ENCODE measurements around the gene CALHM5. TPM values are rescaled to one million over a fixed set of nuclear protein-coding genes. Genes with fewer than 3 reads are reported as not detected.

Gene CALHM5
- total RNA-seq, 1 experiment from 2014 or later, result not detected

DNA sequence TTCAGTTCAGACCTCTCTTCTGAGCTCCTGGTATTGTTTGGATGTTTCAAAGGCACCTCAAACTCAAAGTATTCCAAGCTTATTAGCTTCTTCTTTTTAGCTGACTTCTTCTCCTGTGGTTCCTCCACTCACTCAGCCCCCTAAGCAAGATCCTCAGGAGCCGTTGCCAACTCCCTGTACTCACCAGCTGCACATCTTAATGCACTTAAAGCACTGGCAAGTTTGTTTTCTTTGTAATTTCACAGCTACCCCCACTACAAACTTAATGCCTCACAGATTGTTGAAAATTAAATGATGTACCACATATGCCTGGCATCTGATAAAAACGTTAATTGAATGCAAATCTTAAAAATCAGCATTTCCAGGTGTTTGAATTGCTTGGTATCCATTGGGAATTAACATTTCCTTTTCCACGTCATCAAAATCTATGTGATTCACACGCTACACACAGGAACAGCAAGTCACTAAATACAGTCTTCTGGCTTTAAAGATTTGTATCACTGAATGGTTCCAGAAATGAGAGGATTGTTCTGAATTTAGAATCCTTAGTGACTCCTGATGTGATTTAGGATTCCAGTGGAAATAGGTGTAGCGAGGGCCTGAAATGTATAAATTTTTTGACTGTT is 25.8 kb upstream of the CALHM5 start:
- BruUV-seq (replicated peaks), result no TSS peak

DNA sequence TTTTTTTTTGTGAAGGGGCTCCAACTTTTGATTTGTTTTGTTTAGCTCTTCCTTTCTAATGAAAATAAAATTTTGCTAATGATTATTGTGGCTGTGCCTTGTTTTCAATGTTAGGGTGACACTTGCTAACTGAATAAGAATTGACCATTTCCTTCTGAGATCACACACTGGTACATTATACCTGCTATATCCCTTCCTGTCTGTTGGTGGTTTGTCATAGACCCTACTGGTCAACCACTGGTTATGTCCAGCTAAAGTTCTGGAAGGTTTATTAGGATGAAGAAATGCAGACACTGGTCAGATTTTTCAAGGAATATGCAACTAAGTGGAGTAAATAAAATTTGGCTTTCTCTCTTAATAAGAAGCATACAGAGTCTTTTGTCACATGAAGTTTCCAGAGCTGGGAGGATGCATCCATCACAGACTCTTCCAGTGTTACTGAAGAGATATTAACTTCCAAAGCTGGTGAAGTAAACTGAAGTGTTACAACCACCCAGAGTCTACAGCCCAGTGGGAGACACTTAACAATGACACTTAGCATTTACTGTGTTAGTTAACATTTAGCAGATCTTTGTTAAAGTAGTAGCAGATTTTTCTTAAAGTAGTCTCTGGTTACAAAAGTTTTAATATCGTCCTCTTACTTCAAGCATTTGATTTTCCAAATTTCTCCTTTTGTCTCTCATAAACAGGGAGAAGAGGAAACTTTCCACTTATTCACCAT is 19.7 kb upstream of the CALHM5 start:
- Histone ChIP-seq H3K27ac (ENCODE audit: low read length) (no peak overlapping the region), H3K36me3 (ENCODE audit: control insufficient read depth, insufficient read depth, low read length) (no peaks in the 10 kb centered on the region), H3K9me3 (ENCODE audit: control insufficient read depth, insufficient read depth, low read depth, low read length) (no peaks in the 10 kb centered on the region), H3K4me3 (ENCODE audit: low read depth in 2 of 2, low read length in 2 of 2) (no peak overlapping the region), H3K4me1 (ENCODE audit: control insufficient read depth, insufficient read depth, low read length) (no peaks in the 10 kb centered on the region), H3K27me3 (ENCODE audit: control insufficient read depth, insufficient read depth, low read length) (peaks cover 2% of the 10 kb centered on the region; the same call in 1 of the 2 replicates)
- 0 out of 2 replicates have a peak, but pooled peaks have one; percentile 51 for ATAC-seq
- BruUV-seq (replicated peaks), result no TSS peak
- no peak for DNase-seq (ENCODE audit: low read depth, low spot score)
- in situ Hi-C loops (cut with HindIII; ENCODE audit: low pct_unique_long_range_greater_than_20kb, low sequenced_read_pairs), result no loop called here
- CTCF ChIA-PET, result no interaction called here
- TF ChIP-seq CTCF (IDR thresholded peaks at IDR 0.05) (no peak), TCF7L2 (IDR thresholded peaks at IDR 0.05; ENCODE audit: low read depth, low read length) (no peak), POLR2AphosphoS5 (IDR thresholded peaks at IDR 0.05; ENCODE audit: low read depth, low read length) (no peak), SIN3A (IDR thresholded peaks at IDR 0.05; ENCODE audit: borderline replicate concordance, insufficient read depth, low read depth, low read length) (no peak)
- TF ChIP-seq, protein P1, sequence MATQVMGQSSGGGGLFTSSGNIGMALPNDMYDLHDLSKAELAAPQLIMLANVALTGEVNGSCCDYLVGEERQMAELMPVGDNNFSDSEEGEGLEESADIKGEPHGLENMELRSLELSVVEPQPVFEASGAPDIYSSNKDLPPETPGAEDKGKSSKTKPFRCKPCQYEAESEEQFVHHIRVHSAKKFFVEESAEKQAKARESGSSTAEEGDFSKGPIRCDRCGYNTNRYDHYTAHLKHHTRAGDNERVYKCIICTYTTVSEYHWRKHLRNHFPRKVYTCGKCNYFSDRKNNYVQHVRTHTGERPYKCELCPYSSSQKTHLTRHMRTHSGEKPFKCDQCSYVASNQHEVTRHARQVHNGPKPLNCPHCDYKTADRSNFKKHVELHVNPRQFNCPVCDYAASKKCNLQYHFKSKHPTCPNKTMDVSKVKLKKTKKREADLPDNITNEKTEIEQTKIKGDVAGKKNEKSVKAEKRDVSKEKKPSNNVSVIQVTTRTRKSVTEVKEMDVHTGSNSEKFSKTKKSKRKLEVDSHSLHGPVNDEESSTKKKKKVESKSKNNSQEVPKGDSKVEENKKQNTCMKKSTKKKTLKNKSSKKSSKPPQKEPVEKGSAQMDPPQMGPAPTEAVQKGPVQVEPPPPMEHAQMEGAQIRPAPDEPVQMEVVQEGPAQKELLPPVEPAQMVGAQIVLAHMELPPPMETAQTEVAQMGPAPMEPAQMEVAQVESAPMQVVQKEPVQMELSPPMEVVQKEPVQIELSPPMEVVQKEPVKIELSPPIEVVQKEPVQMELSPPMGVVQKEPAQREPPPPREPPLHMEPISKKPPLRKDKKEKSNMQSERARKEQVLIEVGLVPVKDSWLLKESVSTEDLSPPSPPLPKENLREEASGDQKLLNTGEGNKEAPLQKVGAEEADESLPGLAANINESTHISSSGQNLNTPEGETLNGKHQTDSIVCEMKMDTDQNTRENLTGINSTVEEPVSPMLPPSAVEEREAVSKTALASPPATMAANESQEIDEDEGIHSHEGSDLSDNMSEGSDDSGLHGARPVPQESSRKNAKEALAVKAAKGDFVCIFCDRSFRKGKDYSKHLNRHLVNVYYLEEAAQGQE (IDR thresholded peaks at IDR 0.05; ENCODE audit: insufficient read depth in 1 of 2, low read depth in 2 of 2, low read length in 1 of 2), result no peak
- POLR2A ChIA-PET, result interaction anchor here (0.6 kb wide), 1 partner anchor 20 kb away, joined by 3 read pairs; no protein-coding TSS in a partner anchor
- intact Hi-C loops (cut with micrococcal nuclease; ENCODE audit: unreplicated experiment), result no loop called here

More for the DNA sequence above, 25.8 kb upstream of the CALHM5 start:
- ATAC-seq, result no peak
- H3K4me3 ChIP-seq (ENCODE audit: low read depth in 2 of 2, low read length in 2 of 2), result no peak overlapping the region
- no peak for DNase-seq (ENCODE audit: low read depth, low spot score)
- ChIA-PET CTCF (no interaction called here), POLR2A (no interaction called here)
- H3K4me1 ChIP-seq (ENCODE audit: control insufficient read depth, insufficient read depth, low read length), result no peaks in the 10 kb centered on the region
- intact Hi-C loops (cut with micrococcal nuclease; ENCODE audit: unreplicated experiment) (no loop called here), in situ Hi-C loops (cut with HindIII; ENCODE audit: low pct_unique_long_range_greater_than_20kb, low sequenced_read_pairs) (no loop called here)
- H3K27ac ChIP-seq (ENCODE audit: low read length), result no peak overlapping the region
- no peaks in the 10 kb centered on the region for H3K9me3 ChIP-seq (ENCODE audit: control insufficient read depth, insufficient read depth, low read depth, low read length)
- H3K27me3 ChIP-seq (ENCODE audit: control insufficient read depth, insufficient read depth, low read length), result peaks cover 7% of the 10 kb centered on the region
- TF ChIP-seq SIN3A (IDR thresholded peaks at IDR 0.05; ENCODE audit: borderline replicate concordance, insufficient read depth, low read depth, low read length), result no peak
- no peak for TF ChIP-seq CTCF (IDR thresholded peaks at IDR 0.05)
- no peak for TF ChIP-seq POLR2AphosphoS5 (IDR thresholded peaks at IDR 0.05; ENCODE audit: low read depth, low read length)
- TF ChIP-seq, protein P1 (IDR thresholded peaks at IDR 0.05; ENCODE audit: insufficient read depth in 1 of 2, low read depth in 2 of 2, low read length in 1 of 2), result no peak
- TF ChIP-seq TCF7L2 (IDR thresholded peaks at IDR 0.05; ENCODE audit: low read depth, low read length), result no peak
- H3K36me3 ChIP-seq (ENCODE audit: control insufficient read depth, insufficient read depth, low read length), result no peaks in the 10 kb centered on the region

Measured in Panc1 (cell line).